HUES64 (cell line): ENCODE results near the gene NOC2L. TPM values are rescaled to one million over a fixed set of nuclear protein-coding genes. Genes with fewer than 3 reads are reported as not detected.

ENCODE experiments used
- H3K27ac ChIP-seq: 2 replicates; pipeline ENCODE4 v1.7.0; 2013; ENCODE audit warnings: low read depth, low read length, inconsistent platforms
- H3K27me3 ChIP-seq: 2 replicates; pipeline ENCODE4 v1.6.1; 2013; ENCODE audit warnings: mild to moderate bottlenecking, low read length; ENCODE audit not compliant: insufficient read depth
- H3K36me3 ChIP-seq: 2 replicates; pipeline ENCODE4 v1.6.1; 2013; ENCODE audit warnings: mild to moderate bottlenecking, low read length; ENCODE audit not compliant: insufficient read depth
- H3K4me1 ChIP-seq: 2 replicates; pipeline ENCODE4 v1.6.1; 2013; ENCODE audit warnings: mild to moderate bottlenecking, low read length, moderate library complexity; ENCODE audit not compliant: insufficient read depth
- H3K4me3 ChIP-seq: 2 replicates; pipeline ENCODE4 v1.5.1; 2013; ENCODE audit warnings: mild to moderate bottlenecking, low read length, moderate library complexity
- H3K9ac ChIP-seq: 2 replicates; pipeline ENCODE4 v1.6.1; 2013; ENCODE audit warnings: mild to moderate bottlenecking, low read depth, low read length
- H3K9me3 ChIP-seq: 2 replicates; pipeline ENCODE4 v1.6.1; 2013; ENCODE audit warnings: low read depth, low read length; ENCODE audit not compliant: insufficient read depth
- WGBS: fragments of 150-250, 120-280 bp; methylation state at CpG from one replicate; pipeline ENCODE4 v1.1.7; 2013; ENCODE audit warnings: missing lambda C conversion rate; 5-methylcytosine and 5-hydroxymethylcytosine counted together
- polyA plus RNA-seq, 2 experiments: library from polyadenylated mRNA; stranded (reverse); fragments of 50-300 nt; gene quantifications; one replicate each; pipeline ENCODE4 v1.2.3, GENCODE V29; 2013

Gene NOC2L
- 81.8 TPM for polyA plus RNA-seq (2013, experiment 1 of 2)
- polyA plus RNA-seq (2013, experiment 2 of 2): 71.3 TPM

- no peaks in the 10 kb centered on the region for H3K4me1 ChIP-seq
- peak within 1 kb of the TSS; percentile 75 for H3K9ac ChIP-seq
- peak within 1 kb of the TSS; percentile 85 for H3K4me3 ChIP-seq
- H3K27me3 ChIP-seq: peaks cover 19% of the 10 kb centered on the region
- no peaks in the 10 kb centered on the region for H3K9me3 ChIP-seq
- H3K27ac ChIP-seq: peak within 1 kb of the TSS; percentile 40; the same call in 1 of the 2 replicates
- peaks cover 51% of the 10 kb centered on the region for H3K36me3 ChIP-seq
- 4% methylated on average over 101 of the region's 101 CpGs for WGBS
Observed at GRCh38 chr1:958823-959730, at the start of gene NOC2L. NOC2L (minus strand) TSS chr1:959256; CDS start chr1:959240, 16 bp downstream.

- Histone ChIP-seq H3K27me3 (peaks cover 23% of the 10 kb centered on the region), H3K27ac (no peak overlapping the region), H3K4me3 (no peak overlapping the region), H3K36me3 (no peaks in the 10 kb centered on the region), H3K9ac (no peak overlapping the region), H3K9me3 (no peaks in the 10 kb centered on the region), H3K4me1 (peaks cover 11% of the 10 kb centered on the region)
- WGBS: 86% methylated on average over 37 of the region's 37 CpGs
Observed at GRCh38 chr1:1006305-1007159, 47.5 kb upstream of the NOC2L start.

GRCh38 chr1:1005774-1006304 lies 46.8 kb upstream of the NOC2L start:
- Histone ChIP-seq H3K4me1 (peaks cover 11% of the 10 kb centered on the region), H3K27ac (no peak overlapping the region), H3K4me3 (no peak overlapping the region), H3K36me3 (no peaks in the 10 kb centered on the region), H3K9ac (no peak overlapping the region), H3K9me3 (no peaks in the 10 kb centered on the region), H3K27me3 (peaks cover 30% of the 10 kb centered on the region)
- WGBS: 75% methylated on average over 23 of the region's 23 CpGs

- H3K36me3 ChIP-seq: no peaks in the 10 kb centered on the region
- H3K9ac ChIP-seq: peak overlapping the region; percentile 36; the same call in 1 of the 2 replicates
- peaks cover 38% of the 10 kb centered on the region for H3K27me3 ChIP-seq
- 49% methylated on average over 21 of the region's 21 CpGs for WGBS
- H3K4me3 ChIP-seq: no peak overlapping the region
- no peaks in the 10 kb centered on the region for H3K9me3 ChIP-seq
- H3K27ac ChIP-seq: peak overlapping the region; percentile 46; the same call in 1 of the 2 replicates
- H3K4me1 ChIP-seq: peaks cover 11% of the 10 kb centered on the region
Observed at GRCh38 chr1:1004780-1005697, 46.0 kb upstream of the NOC2L start.

GRCh38 chr1:1004420-1004779 lies 45.3 kb upstream of the NOC2L start:
- H3K9me3 ChIP-seq: no peaks in the 10 kb centered on the region
- no peaks in the 10 kb centered on the region for H3K36me3 ChIP-seq
- H3K27me3 ChIP-seq: peaks cover 44% of the 10 kb centered on the region
- H3K4me3 ChIP-seq: no peak overlapping the region
- peaks cover 11% of the 10 kb centered on the region for H3K4me1 ChIP-seq
- H3K27ac ChIP-seq: no peak overlapping the region
- WGBS: 78% methylated on average over 7 of the region's 7 CpGs
- H3K9ac ChIP-seq: no peak overlapping the region

- Histone ChIP-seq H3K9me3 (no peaks in the 10 kb centered on the region), H3K36me3 (no peaks in the 10 kb centered on the region), H3K4me3 (no peak overlapping the region), H3K4me1 (peaks cover 11% of the 10 kb centered on the region), H3K9ac (no peak overlapping the region), H3K27ac (no peak overlapping the region), H3K27me3 (peaks cover 50% of the 10 kb centered on the region)
- WGBS: 79% methylated on average over 21 of the region's 22 CpGs
Observed at GRCh38 chr1:1003618-1004419, 44.8 kb upstream of the NOC2L start.

- H3K4me1 ChIP-seq: peaks cover 18% of the 10 kb centered on the region
- 4% methylated on average over 58 of the region's 58 CpGs for WGBS
- H3K9ac ChIP-seq: peak overlapping the region; percentile 24; the same call in 1 of the 2 replicates
- H3K27ac ChIP-seq: peak overlapping the region; percentile 35; the same call in 1 of the 2 replicates
- H3K4me3 ChIP-seq: peak overlapping the region; percentile 61
- no peaks in the 10 kb centered on the region for H3K36me3 ChIP-seq
- H3K9me3 ChIP-seq: no peaks in the 10 kb centered on the region
- peaks cover 72% of the 10 kb centered on the region for H3K27me3 ChIP-seq
Observed at GRCh38 chr1:1001057-1001783, 42.2 kb upstream of the NOC2L start.

GRCh38 chr1:1000357-1001056 lies 41.5 kb upstream of the NOC2L start:
- peaks cover 76% of the 10 kb centered on the region for H3K27me3 ChIP-seq
- H3K36me3 ChIP-seq: no peaks in the 10 kb centered on the region
- H3K9ac ChIP-seq: peak overlapping the region; percentile 73
- no peaks in the 10 kb centered on the region for H3K9me3 ChIP-seq
- H3K4me1 ChIP-seq: peaks cover 18% of the 10 kb centered on the region
- WGBS: 2% methylated on average over 75 of the region's 75 CpGs
- H3K4me3 ChIP-seq: peak overlapping the region; percentile 61
- peak overlapping the region; percentile 84; the same call in 1 of the 2 replicates for H3K27ac ChIP-seq
